ENCODE data around the gene ZBTB24. TPM values are rescaled to one million over a fixed set of nuclear protein-coding genes. Genes with fewer than 3 reads are reported as not detected.

The ZBTB24 gene
- total and polyA plus RNA-seq, 4 donors: 1.2 to 3.9 (median 2.2) TPM

GRCh38 chr6:109469591-109470189 is 13.3 kb downstream of the ZBTB24 start:
- no peaks in the 10 kb centered on the region for H3K4me1 ChIP-seq (ENCODE audit: control insufficient read depth in 4 of 4, insufficient read depth in 4 of 4, low read length in 3 of 4)
- H3K9me3 ChIP-seq (ENCODE audit: control insufficient read depth in 4 of 4, low read length in 3 of 4): no peaks in the 10 kb centered on the region
- H3K27ac ChIP-seq (ENCODE audit: low read depth in 1 of 2, low read length in 2 of 2): no peak overlapping the region
- WGBS: 93% methylated on average over 5 of the region's 5 CpGs
- TF ChIP-seq, protein P1, sequence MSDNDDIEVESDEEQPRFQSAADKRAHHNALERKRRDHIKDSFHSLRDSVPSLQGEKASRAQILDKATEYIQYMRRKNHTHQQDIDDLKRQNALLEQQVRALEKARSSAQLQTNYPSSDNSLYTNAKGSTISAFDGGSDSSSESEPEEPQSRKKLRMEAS (IDR thresholded peaks at IDR 0.05): no peak
- TF ChIP-seq FOXA2 (IDR thresholded peaks at IDR 0.05): no peak
- TF ChIP-seq SP1 (IDR thresholded peaks at IDR 0.05): no peak
- no peak for TF ChIP-seq YY1 (IDR thresholded peaks at IDR 0.05)
- no peak for TF ChIP-seq HNF4G (IDR thresholded peaks at IDR 0.05)
- TF ChIP-seq HNF4A (conservative IDR thresholded peaks at IDR 0.05): no peak
- TF ChIP-seq, protein P2, sequence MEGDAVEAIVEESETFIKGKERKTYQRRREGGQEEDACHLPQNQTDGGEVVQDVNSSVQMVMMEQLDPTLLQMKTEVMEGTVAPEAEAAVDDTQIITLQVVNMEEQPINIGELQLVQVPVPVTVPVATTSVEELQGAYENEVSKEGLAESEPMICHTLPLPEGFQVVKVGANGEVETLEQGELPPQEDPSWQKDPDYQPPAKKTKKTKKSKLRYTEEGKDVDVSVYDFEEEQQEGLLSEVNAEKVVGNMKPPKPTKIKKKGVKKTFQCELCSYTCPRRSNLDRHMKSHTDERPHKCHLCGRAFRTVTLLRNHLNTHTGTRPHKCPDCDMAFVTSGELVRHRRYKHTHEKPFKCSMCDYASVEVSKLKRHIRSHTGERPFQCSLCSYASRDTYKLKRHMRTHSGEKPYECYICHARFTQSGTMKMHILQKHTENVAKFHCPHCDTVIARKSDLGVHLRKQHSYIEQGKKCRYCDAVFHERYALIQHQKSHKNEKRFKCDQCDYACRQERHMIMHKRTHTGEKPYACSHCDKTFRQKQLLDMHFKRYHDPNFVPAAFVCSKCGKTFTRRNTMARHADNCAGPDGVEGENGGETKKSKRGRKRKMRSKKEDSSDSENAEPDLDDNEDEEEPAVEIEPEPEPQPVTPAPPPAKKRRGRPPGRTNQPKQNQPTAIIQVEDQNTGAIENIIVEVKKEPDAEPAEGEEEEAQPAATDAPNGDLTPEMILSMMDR (IDR thresholded peaks at IDR 0.05; ENCODE audit: low read depth, low read length, missing input control): no peak
- no peak for TF ChIP-seq JUND (IDR thresholded peaks at IDR 0.05)
- no peak for TF ChIP-seq TAF1 (conservative IDR thresholded peaks at IDR 0.05)
- no peak for TF ChIP-seq EGR1 (IDR thresholded peaks at IDR 0.05; ENCODE audit: low read depth in 2 of 2)
- TF ChIP-seq, protein P3, sequence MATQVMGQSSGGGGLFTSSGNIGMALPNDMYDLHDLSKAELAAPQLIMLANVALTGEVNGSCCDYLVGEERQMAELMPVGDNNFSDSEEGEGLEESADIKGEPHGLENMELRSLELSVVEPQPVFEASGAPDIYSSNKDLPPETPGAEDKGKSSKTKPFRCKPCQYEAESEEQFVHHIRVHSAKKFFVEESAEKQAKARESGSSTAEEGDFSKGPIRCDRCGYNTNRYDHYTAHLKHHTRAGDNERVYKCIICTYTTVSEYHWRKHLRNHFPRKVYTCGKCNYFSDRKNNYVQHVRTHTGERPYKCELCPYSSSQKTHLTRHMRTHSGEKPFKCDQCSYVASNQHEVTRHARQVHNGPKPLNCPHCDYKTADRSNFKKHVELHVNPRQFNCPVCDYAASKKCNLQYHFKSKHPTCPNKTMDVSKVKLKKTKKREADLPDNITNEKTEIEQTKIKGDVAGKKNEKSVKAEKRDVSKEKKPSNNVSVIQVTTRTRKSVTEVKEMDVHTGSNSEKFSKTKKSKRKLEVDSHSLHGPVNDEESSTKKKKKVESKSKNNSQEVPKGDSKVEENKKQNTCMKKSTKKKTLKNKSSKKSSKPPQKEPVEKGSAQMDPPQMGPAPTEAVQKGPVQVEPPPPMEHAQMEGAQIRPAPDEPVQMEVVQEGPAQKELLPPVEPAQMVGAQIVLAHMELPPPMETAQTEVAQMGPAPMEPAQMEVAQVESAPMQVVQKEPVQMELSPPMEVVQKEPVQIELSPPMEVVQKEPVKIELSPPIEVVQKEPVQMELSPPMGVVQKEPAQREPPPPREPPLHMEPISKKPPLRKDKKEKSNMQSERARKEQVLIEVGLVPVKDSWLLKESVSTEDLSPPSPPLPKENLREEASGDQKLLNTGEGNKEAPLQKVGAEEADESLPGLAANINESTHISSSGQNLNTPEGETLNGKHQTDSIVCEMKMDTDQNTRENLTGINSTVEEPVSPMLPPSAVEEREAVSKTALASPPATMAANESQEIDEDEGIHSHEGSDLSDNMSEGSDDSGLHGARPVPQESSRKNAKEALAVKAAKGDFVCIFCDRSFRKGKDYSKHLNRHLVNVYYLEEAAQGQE (IDR thresholded peaks at IDR 0.05): no peak
- no peak for TF ChIP-seq FOXA1 (IDR thresholded peaks at IDR 0.05)
- no peak for TF ChIP-seq NR2F2 (IDR thresholded peaks at IDR 0.05)
- no peak for TF ChIP-seq RXRA (IDR thresholded peaks at IDR 0.05)
- no peak for TF ChIP-seq GABPA (IDR thresholded peaks at IDR 0.05 in 1 of 2, conservative IDR thresholded peaks at IDR 0.05 in 1 of 2)
- no peak overlapping the region for H3K9ac ChIP-seq (ENCODE audit: low read depth in 1 of 2, low read length in 2 of 2)
- peaks cover 8 to 60% (median 48%) of the 10 kb centered on the region in 4 donors for H3K36me3 ChIP-seq (ENCODE audit: control insufficient read depth in 4 of 4, insufficient read depth in 3 of 4, low read depth in 1 of 4, low read length in 3 of 4)
- DNase-seq (ENCODE audit: low spot score): no peak
- H3K27me3 ChIP-seq (ENCODE audit: control insufficient read depth in 4 of 4, insufficient read depth in 4 of 4, low read length in 3 of 4): no peaks in the 10 kb centered on the region
- H3K4me3 ChIP-seq (ENCODE audit: low read depth in 1 of 3, low read length in 3 of 3): no peak overlapping the region

DNA sequence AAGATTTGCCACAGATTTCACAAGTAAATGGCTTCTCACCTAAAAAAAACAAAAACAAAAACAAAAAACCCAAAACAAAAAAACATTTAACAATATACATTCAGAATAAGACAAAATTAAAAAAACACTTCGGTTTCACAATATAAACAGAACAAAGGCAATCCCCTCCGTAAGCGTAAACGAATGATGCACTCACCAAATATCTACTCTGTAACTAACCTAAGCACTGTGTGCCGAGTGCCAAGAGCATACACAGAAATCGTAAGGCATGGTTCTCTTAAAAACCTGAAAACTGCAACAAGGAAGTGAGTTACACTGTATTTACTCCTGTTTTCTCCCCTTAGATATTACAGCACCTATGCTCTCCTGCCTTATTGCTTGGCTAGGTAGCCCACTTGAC is 15.3 kb downstream of the ZBTB24 start:
- Histone ChIP-seq H3K9ac (ENCODE audit: low read depth in 1 of 2, low read length in 2 of 2) (no peak overlapping the region), H3K27ac (ENCODE audit: low read depth in 1 of 2, low read length in 2 of 2) (no peak overlapping the region), H3K4me3 (ENCODE audit: low read depth in 1 of 3, low read length in 3 of 3) (no peak overlapping the region), H3K9me3 (ENCODE audit: control insufficient read depth in 4 of 4, low read length in 3 of 4) (no peaks in the 10 kb centered on the region), H3K36me3 (ENCODE audit: control insufficient read depth in 4 of 4, insufficient read depth in 3 of 4, low read depth in 1 of 4, low read length in 3 of 4) (peaks cover 4 to 52% (median 46%) of the 10 kb centered on the region in 4 donors), H3K27me3 (ENCODE audit: control insufficient read depth in 4 of 4, insufficient read depth in 4 of 4, low read length in 3 of 4) (no peaks in the 10 kb centered on the region), H3K4me1 (ENCODE audit: control insufficient read depth in 4 of 4, insufficient read depth in 4 of 4, low read length in 3 of 4) (no peaks in the 10 kb centered on the region)
- no peak for TF ChIP-seq TAF1 (conservative IDR thresholded peaks at IDR 0.05)
- TF ChIP-seq, protein P2 (IDR thresholded peaks at IDR 0.05; ENCODE audit: low read depth, low read length, missing input control): no peak
- TF ChIP-seq, protein P3 (IDR thresholded peaks at IDR 0.05): no peak
- no peak for TF ChIP-seq YY1 (IDR thresholded peaks at IDR 0.05)
- TF ChIP-seq HNF4G (IDR thresholded peaks at IDR 0.05): no peak
- no peak for TF ChIP-seq RXRA (IDR thresholded peaks at IDR 0.05)
- no peak for TF ChIP-seq ATF3 (IDR thresholded peaks at IDR 0.05)
- TF ChIP-seq ZBTB33 (IDR thresholded peaks at IDR 0.05): no peak
- no peak for TF ChIP-seq FOXA2 (IDR thresholded peaks at IDR 0.05)
- no peak for TF ChIP-seq JUND (IDR thresholded peaks at IDR 0.05)
- no peak for TF ChIP-seq RAD21 (IDR thresholded peaks at IDR 0.05)
- DNase-seq (ENCODE audit: low spot score): no peak
- 96% methylated on average over 6 of the region's 6 CpGs for WGBS
